Memory B cell (primary cell): Measurements from ENCODE around the gene LCNL1.

Source experiments
- ATAC-seq: fragments of 150-1000 bp; cut with Tn5 transposase; 2 replicates; pipeline ENCODE4 v1.10.0; 2021; ENCODE audit warnings: low read depth, mild to moderate bottlenecking, moderate library complexity
- DNase-seq, 2 donors: peaks; one replicate each; pipeline ENCODE4 v3.0.0; 2022; ENCODE audit warnings: low spot score in 2 of 2
- H3K27ac Mint-ChIP-seq: one replicate; pipeline ENCODE4 v1.8.0; 2022; ENCODE audit warnings: mild to moderate bottlenecking, moderate library complexity, mixed read lengths
- H3K27me3 Mint-ChIP-seq: one replicate; pipeline ENCODE4 v1.8.0; 2022; ENCODE audit warnings: mixed read lengths
- H3K36me3 Mint-ChIP-seq: one replicate; pipeline ENCODE4 v1.8.0; 2022; ENCODE audit warnings: mild to moderate bottlenecking, mixed read lengths
- H3K4me1 Mint-ChIP-seq: one replicate; pipeline ENCODE4 v1.8.0; 2022; ENCODE audit warnings: mixed read lengths
- H3K4me3 Mint-ChIP-seq: one replicate; pipeline ENCODE4 v1.8.0; 2022; ENCODE audit warnings: mild to moderate bottlenecking, moderate library complexity, mixed read lengths
- H3K9me3 Mint-ChIP-seq: one replicate; pipeline ENCODE4 v1.8.0; 2022; ENCODE audit warnings: mixed read lengths

The LCNL1 gene

GRCh38 chr9:136980669-136981478 is 1.9 kb upstream of the LCNL1 start:
- Mint-ChIP-seq H3K9me3 (no peaks in the 10 kb centered on the region), H3K27ac (no peak overlapping the region), H3K4me1 (peaks cover 4% of the 10 kb centered on the region), H3K36me3 (peaks cover 2% of the 10 kb centered on the region), H3K4me3 (no peak overlapping the region), H3K27me3 (peaks cover 16% of the 10 kb centered on the region)
- ATAC-seq (no peak), DNase-seq (no peak)

GRCh38 chr9:136981588-136982231 is 1.1 kb upstream of the LCNL1 start:
- no peaks in the 10 kb centered on the region for H3K9me3 Mint-ChIP-seq
- H3K27ac Mint-ChIP-seq, result no peak overlapping the region
- peaks cover 4% of the 10 kb centered on the region for H3K4me1 Mint-ChIP-seq
- ATAC-seq (no peak), DNase-seq (no peak)
- H3K4me3 Mint-ChIP-seq, result no peak overlapping the region
- H3K36me3 Mint-ChIP-seq, result peaks cover 2% of the 10 kb centered on the region
- peaks cover 16% of the 10 kb centered on the region for H3K27me3 Mint-ChIP-seq

GRCh38 chr9:136983167-136983566 is 374 bp downstream of the LCNL1 start:
- ATAC-seq (no peak), DNase-seq (no peak)
- Mint-ChIP-seq H3K4me1 (peaks cover 4% of the 10 kb centered on the region), H3K36me3 (peaks cover 2% of the 10 kb centered on the region), H3K9me3 (no peaks in the 10 kb centered on the region), H3K4me3 (no peak overlapping the region), H3K27ac (no peak overlapping the region), H3K27me3 (peaks cover 20% of the 10 kb centered on the region)

- Mint-ChIP-seq H3K36me3 (peaks cover 2% of the 10 kb centered on the region), H3K4me1 (peaks cover 4% of the 10 kb centered on the region), H3K27me3 (peaks cover 20% of the 10 kb centered on the region), H3K9me3 (no peaks in the 10 kb centered on the region), H3K27ac (no peak overlapping the region), H3K4me3 (no peak overlapping the region)
- ATAC-seq, result no peak
- no peak for DNase-seq
Measured at GRCh38 chr9:136983656-136984314, 992 bp downstream of the LCNL1 start.

- no peak overlapping the region for H3K4me3 Mint-ChIP-seq
- no peak for DNase-seq
- H3K36me3 Mint-ChIP-seq, result peaks cover 2% of the 10 kb centered on the region
Measured at GRCh38 chr9:136984464-136985026, 1.8 kb downstream of the LCNL1 start.

GRCh38 chr9:136985027-136985602 is 2.3 kb downstream of the LCNL1 start:
- no peak for DNase-seq
- Mint-ChIP-seq H3K9me3 (no peaks in the 10 kb centered on the region), H3K4me3 (no peak overlapping the region), H3K4me1 (peaks cover 4% of the 10 kb centered on the region), H3K27ac (no peak overlapping the region), H3K27me3 (peaks cover 20% of the 10 kb centered on the region), H3K36me3 (peaks cover 2% of the 10 kb centered on the region)
- peak; percentile 22 for ATAC-seq

More at GRCh38 chr9:136984464-136985026, 1.8 kb downstream of the LCNL1 start:
- Mint-ChIP-seq H3K4me1 (peaks cover 4% of the 10 kb centered on the region), H3K9me3 (no peaks in the 10 kb centered on the region), H3K27ac (no peak overlapping the region), H3K27me3 (peaks cover 20% of the 10 kb centered on the region)
- no peak for ATAC-seq

- Mint-ChIP-seq H3K9me3 (no peaks in the 10 kb centered on the region), H3K27ac (no peak overlapping the region), H3K27me3 (peaks cover 16% of the 10 kb centered on the region), H3K36me3 (peaks cover 2% of the 10 kb centered on the region), H3K4me3 (no peak overlapping the region), H3K4me1 (peaks cover 6% of the 10 kb centered on the region)
- no peak for ATAC-seq
- no peak for DNase-seq
Measured at GRCh38 chr9:136985853-136986252, 3.1 kb downstream of the LCNL1 start.

- peaks cover 12% of the 10 kb centered on the region for H3K27me3 Mint-ChIP-seq
- ATAC-seq (no peak), DNase-seq (no peak)
- H3K9me3 Mint-ChIP-seq, result no peaks in the 10 kb centered on the region
- peaks cover 10% of the 10 kb centered on the region for H3K4me1 Mint-ChIP-seq
- peaks cover under 1% of the 10 kb centered on the region for H3K36me3 Mint-ChIP-seq
- no peak overlapping the region for H3K27ac Mint-ChIP-seq
- no peak overlapping the region for H3K4me3 Mint-ChIP-seq
Measured at GRCh38 chr9:136988872-136989271, 6.1 kb downstream of the LCNL1 start.

- Mint-ChIP-seq H3K9me3 (no peaks in the 10 kb centered on the region), H3K4me1 (peaks cover 7% of the 10 kb centered on the region), H3K36me3 (no peaks in the 10 kb centered on the region), H3K4me3 (peak overlapping the region; percentile 53), H3K27ac (no peak overlapping the region), H3K27me3 (peaks cover 9% of the 10 kb centered on the region)
- DNase-seq, result no peak
- no peak for ATAC-seq
Measured at GRCh38 chr9:136990242-136990911, 7.6 kb downstream of the LCNL1 start.

GRCh38 chr9:136991993-136992818 is 9.4 kb downstream of the LCNL1 start, which contains the start of gene PAXX:
Gene PAXX, plus strand, starts transcription at chr9:136992422. Its CDS starts 22 bp downstream, at chr9:136992444.
- Mint-ChIP-seq H3K4me1 (peaks cover 10% of the 10 kb centered on the region), H3K9me3 (no peaks in the 10 kb centered on the region), H3K27ac (peak within 1 kb of the TSS; percentile 90), H3K36me3 (no peaks in the 10 kb centered on the region), H3K27me3 (peaks cover 5% of the 10 kb centered on the region), H3K4me3 (peak within 1 kb of the TSS; percentile 89)
- ATAC-seq (peak; percentile 83), DNase-seq (peak; percentile 86 to 92)

- H3K4me1 Mint-ChIP-seq, result peaks cover 15% of the 10 kb centered on the region
- H3K27ac Mint-ChIP-seq, result peak overlapping the region; percentile 90
- ATAC-seq, result no peak
Measured at GRCh38 chr9:136992819-136993369, 10.1 kb downstream of the LCNL1 start.

GRCh38 chr9:136994180-136994887 is 11.5 kb downstream of the LCNL1 start:
- Mint-ChIP-seq H3K27me3 (peaks cover 2% of the 10 kb centered on the region), H3K36me3 (no peaks in the 10 kb centered on the region), H3K9me3 (no peaks in the 10 kb centered on the region), H3K4me3 (no peak overlapping the region), H3K27ac (peak overlapping the region; percentile 14), H3K4me1 (peaks cover 23% of the 10 kb centered on the region)
- DNase-seq, result no peak
- no peak for ATAC-seq

More at GRCh38 chr9:136992819-136993369, 10.1 kb downstream of the LCNL1 start:
- Mint-ChIP-seq H3K4me3 (peak overlapping the region; percentile 89), H3K27me3 (peaks cover 1% of the 10 kb centered on the region), H3K36me3 (no peaks in the 10 kb centered on the region), H3K9me3 (no peaks in the 10 kb centered on the region)
- no peak for DNase-seq
